BLaER1 treated with 17β-estradiol and CSF1 and Interleukin-3, amounts not matched to agents 10 nM and 100 nM (cell line): Measurements from ENCODE around the gene ALKBH5.
A peak's percentile ranks its signal among the peaks of the same experiment; 100 is the strongest.

ENCODE experiments used
- H3K27ac ChIP-seq, 11 experiments: shearing (Covaris generic); formaldehyde crosslinking; 2 replicates each; pipeline ENCODE4 v1.8.1; 2022
- H3K27me3 ChIP-seq, 11 experiments: shearing (Covaris generic); formaldehyde crosslinking; 2 replicates each; pipeline ENCODE4 v1.8.1; 2022
- H3K36me3 ChIP-seq, 11 experiments: shearing (Covaris generic); formaldehyde crosslinking; 2 replicates each; pipeline ENCODE4 v1.8.1; 2022
- H3K4me1 ChIP-seq, 10 experiments: shearing (Covaris generic); formaldehyde crosslinking; 2 replicates each; pipeline ENCODE4 v1.8.1; 2022
- H3K4me2 ChIP-seq, 11 experiments: shearing (Covaris generic); formaldehyde crosslinking; 2 replicates each; pipeline ENCODE4 v1.8.1; 2022
- H3K4me3 ChIP-seq, 10 experiments: shearing (Covaris generic); formaldehyde crosslinking; 2 replicates each; pipeline ENCODE4 v1.8.1; 2022
- H3K9ac ChIP-seq, 11 experiments: shearing (Covaris generic); formaldehyde crosslinking; 2 replicates each; pipeline ENCODE4 v1.8.1; 2022
- H3K9me3 ChIP-seq, 11 experiments: shearing (Covaris generic); formaldehyde crosslinking; replicated peaks in 1 of 11; 2 replicates each; pipeline ENCODE4 v1.8.1; 2022
- H4K20me1 ChIP-seq, 11 experiments: shearing (Covaris generic); formaldehyde crosslinking; 2 replicates each; pipeline ENCODE4 v1.8.1; 2022
- Cebpa-rat ChIP-seq, 11 experiments: shearing (Covaris generic); IDR thresholded peaks; 2 replicates each; pipeline ENCODE4 v1.8.1; 2022

Gene ALKBH5

GRCh38 chr17:18246880-18247612 lies 63.4 kb downstream of the ALKBH5 start:
- Histone ChIP-seq H4K20me1 (peaks cover 13 to 86% (median 38%) of the 10 kb centered on the region in 11 experiments; a peak in 20 of 22 replicates), H3K27me3 (no peaks in the 10 kb centered on the region), H3K4me1 (peaks cover 0 to 10% (median 7%) of the 10 kb centered on the region in 10 experiments; a peak in 9 of 20 replicates), H3K9ac (no peak overlapping the region), H3K9me3 (no peaks in the 10 kb centered on the region), H3K4me2 (no peak overlapping the region), H3K4me3 (no peak overlapping the region), H3K27ac (no peak overlapping the region), H3K36me3 (peaks cover 74 to 96% (median 86%) of the 10 kb centered on the region in 11 experiments)
- no peak for TF ChIP-seq Cebpa-rat (IDR thresholded peaks at IDR 0.05)

- peaks cover 0 to 10% (median 7%) of the 10 kb centered on the region in 10 experiments; a peak in 9 of 20 replicates for H3K4me1 ChIP-seq
- no peak overlapping the region for H3K4me3 ChIP-seq
- H4K20me1 ChIP-seq: peaks cover 13 to 86% (median 40%) of the 10 kb centered on the region in 11 experiments; a peak in 20 of 22 replicates
- H3K27me3 ChIP-seq: no peaks in the 10 kb centered on the region
- no peak overlapping the region for H3K4me2 ChIP-seq
- no peak overlapping the region for H3K9ac ChIP-seq
- H3K9me3 ChIP-seq: no peaks in the 10 kb centered on the region
- TF ChIP-seq Cebpa-rat (IDR thresholded peaks at IDR 0.05): no peak
- H3K36me3 ChIP-seq: peaks cover 78 to 96% (median 86%) of the 10 kb centered on the region in 11 experiments
- no peak overlapping the region for H3K27ac ChIP-seq
These were observed 64.0 kb downstream of the ALKBH5 start for GRCh38 chr17:18247613-18248001.

- Histone ChIP-seq H3K27ac (no peak overlapping the region), H3K9me3 (no peaks in the 10 kb centered on the region), H4K20me1 (peaks cover 13 to 91% (median 38%) of the 10 kb centered on the region in 11 experiments; a peak in 20 of 22 replicates), H3K4me2 (no peak overlapping the region), H3K4me3 (no peak overlapping the region), H3K36me3 (peaks cover 81 to 96% (median 90%) of the 10 kb centered on the region in 11 experiments), H3K9ac (0 out of 22 replicates have a peak overlapping the region, but pooled peaks of 1 of the 11 experiments have one; percentile 2), H3K27me3 (no peaks in the 10 kb centered on the region), H3K4me1 (peaks cover 0 to 10% (median 7%) of the 10 kb centered on the region in 10 experiments; a peak in 9 of 20 replicates)
- TF ChIP-seq Cebpa-rat (IDR thresholded peaks at IDR 0.05): no peak
These were observed 64.7 kb downstream of the ALKBH5 start for GRCh38 chr17:18248300-18248731.

GRCh38 chr17:18248811-18249210 lies 65.2 kb downstream of the ALKBH5 start:
- no peak overlapping the region for H3K27ac ChIP-seq
- peaks cover 13 to 91% (median 39%) of the 10 kb centered on the region in 11 experiments; a peak in 21 of 22 replicates for H4K20me1 ChIP-seq
- peaks cover 0 to 10% (median 7%) of the 10 kb centered on the region in 10 experiments; a peak in 9 of 20 replicates for H3K4me1 ChIP-seq
- H3K27me3 ChIP-seq: no peaks in the 10 kb centered on the region
- H3K9ac ChIP-seq: 0 out of 22 replicates have a peak overlapping the region, but pooled peaks of 1 of the 11 experiments have one; percentile 2
- H3K9me3 ChIP-seq: no peaks in the 10 kb centered on the region
- peaks cover 81 to 96% (median 90%) of the 10 kb centered on the region in 11 experiments for H3K36me3 ChIP-seq
- TF ChIP-seq Cebpa-rat (IDR thresholded peaks at IDR 0.05): no peak
- H3K4me2 ChIP-seq: no peak overlapping the region
- H3K4me3 ChIP-seq: no peak overlapping the region

GRCh38 chr17:18250259-18250658 lies 66.6 kb downstream of the ALKBH5 start:
- H3K36me3 ChIP-seq: peaks cover 83 to 98% (median 92%) of the 10 kb centered on the region in 11 experiments

GRCh38 chr17:18250708-18251107 lies 67.1 kb downstream of the ALKBH5 start:
- peaks cover 83 to 98% (median 92%) of the 10 kb centered on the region in 11 experiments for H3K36me3 ChIP-seq
- no peaks in the 10 kb centered on the region for H3K27me3 ChIP-seq
- no peak overlapping the region for H3K27ac ChIP-seq
- H3K4me3 ChIP-seq: no peak overlapping the region
- peaks cover 20 to 95% (median 45%) of the 10 kb centered on the region in 11 experiments for H4K20me1 ChIP-seq
- H3K9ac ChIP-seq: peak overlapping the region in 1 of 11 experiments; percentile 13; a peak in 1 of 22 replicates
- H3K4me2 ChIP-seq: no peak overlapping the region
- TF ChIP-seq Cebpa-rat (IDR thresholded peaks at IDR 0.05): no peak; a peak in 1 of 22 replicates
- H3K4me1 ChIP-seq: peaks cover 0 to 10% (median 7%) of the 10 kb centered on the region in 10 experiments; a peak in 9 of 20 replicates
- no peaks in the 10 kb centered on the region for H3K9me3 ChIP-seq

More at GRCh38 chr17:18250259-18250658, 66.6 kb downstream of the ALKBH5 start:
- no peak for TF ChIP-seq Cebpa-rat (IDR thresholded peaks at IDR 0.05)
- Histone ChIP-seq H3K9ac (peak overlapping the region in 1 of 11 experiments; percentile 13; a peak in 1 of 22 replicates), H3K4me3 (no peak overlapping the region), H3K27ac (no peak overlapping the region), H3K4me1 (peaks cover 0 to 10% (median 7%) of the 10 kb centered on the region in 10 experiments; a peak in 9 of 20 replicates), H3K4me2 (no peak overlapping the region), H3K27me3 (no peaks in the 10 kb centered on the region), H4K20me1 (peaks cover 15 to 95% (median 40%) of the 10 kb centered on the region in 11 experiments; a peak in 21 of 22 replicates), H3K9me3 (no peaks in the 10 kb centered on the region)

GRCh38 chr17:18251204-18251603 lies 67.6 kb downstream of the ALKBH5 start:
- no peak overlapping the region for H3K9ac ChIP-seq
- no peak overlapping the region for H3K4me3 ChIP-seq
- no peak overlapping the region for H3K27ac ChIP-seq
- peaks cover 22 to 95% (median 46%) of the 10 kb centered on the region in 11 experiments for H4K20me1 ChIP-seq
- peaks cover 83 to 98% (median 92%) of the 10 kb centered on the region in 11 experiments for H3K36me3 ChIP-seq
- no peak for TF ChIP-seq Cebpa-rat (IDR thresholded peaks at IDR 0.05)
- no peaks in the 10 kb centered on the region for H3K9me3 ChIP-seq
- H3K4me2 ChIP-seq: no peak overlapping the region
- H3K4me1 ChIP-seq: peaks cover 0 to 10% (median 7%) of the 10 kb centered on the region in 10 experiments; a peak in 10 of 20 replicates
- no peaks in the 10 kb centered on the region for H3K27me3 ChIP-seq

GRCh38 chr17:18252160-18252559 lies 68.5 kb downstream of the ALKBH5 start:
- TF ChIP-seq Cebpa-rat (IDR thresholded peaks at IDR 0.05): no peak
- no peaks in the 10 kb centered on the region for H3K9me3 ChIP-seq
- H3K27ac ChIP-seq: no peak overlapping the region
- no peak overlapping the region for H3K9ac ChIP-seq
- H3K4me2 ChIP-seq: no peak overlapping the region
- no peak overlapping the region for H3K4me3 ChIP-seq
- peaks cover 4 to 17% (median 15%) of the 10 kb centered on the region in 10 experiments for H3K4me1 ChIP-seq
- H3K27me3 ChIP-seq: no peaks in the 10 kb centered on the region
- H4K20me1 ChIP-seq: peaks cover 32 to 98% (median 53%) of the 10 kb centered on the region in 11 experiments
- peaks cover 80 to 99% (median 91%) of the 10 kb centered on the region in 11 experiments for H3K36me3 ChIP-seq
